GM23248 (cell line): ENCODE results near the gene ZFAND2B.

ENCODE experiments used
- EZH2 ChIP-seq: fragments of 200-600 bp; sonication (generic); IDR thresholded peaks from 2 replicates; pipeline ENCODE4 v1.6.1; 2018; ENCODE audit warnings: antibody characterized with exemption, mild to moderate bottlenecking; ENCODE audit not compliant: insufficient read depth, poor library complexity, severe bottlenecking
- EZH2phosphoT487 ChIP-seq: fragments of 200-600 bp; sonication (generic); IDR thresholded peaks from 2 replicates; pipeline ENCODE4 v1.6.1; 2018; ENCODE audit warnings: antibody characterized with exemption, moderate library complexity, mild to moderate bottlenecking, low read depth; ENCODE audit not compliant: insufficient read depth

DNA sequence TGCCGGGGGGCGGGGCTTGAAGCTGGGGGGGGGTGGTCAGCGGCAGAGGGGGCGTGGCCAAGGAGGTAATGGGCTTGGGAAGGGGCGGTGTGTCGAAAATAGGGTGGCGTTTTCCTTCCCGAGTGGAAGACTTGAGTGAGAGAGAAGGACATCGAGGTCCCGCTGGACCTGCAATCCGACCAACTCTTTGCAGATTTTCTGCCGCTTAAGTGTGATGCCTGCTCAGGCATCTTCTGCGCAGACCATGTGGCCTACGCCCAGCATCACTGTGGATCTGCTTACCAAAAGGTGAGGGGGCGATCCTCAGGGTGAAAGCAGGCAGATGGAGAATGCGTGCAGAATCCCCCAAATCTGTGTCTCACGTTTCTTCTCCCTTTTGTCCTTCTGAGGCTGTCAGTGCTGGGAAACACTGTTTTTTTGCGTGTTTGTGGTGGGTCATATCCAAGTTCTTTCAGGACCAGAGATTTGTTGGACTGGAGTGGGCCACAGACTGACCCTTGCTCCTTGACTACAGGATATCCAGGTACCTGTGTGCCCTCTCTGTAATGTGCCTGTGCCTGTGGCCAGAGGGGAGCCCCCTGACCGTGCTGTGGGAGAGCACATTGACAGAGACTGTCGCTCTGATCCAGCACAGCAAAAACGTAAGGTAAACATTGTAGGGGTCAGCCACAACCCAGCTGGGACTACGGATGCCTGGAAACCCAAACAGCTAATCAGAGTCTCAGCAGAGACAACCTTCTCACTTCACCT is 727 bp downstream of the ZFAND2B start:
- TF ChIP-seq EZH2 (no peak), EZH2phosphoT487 (no peak)
